Hematopoietic multipotent progenitor cell treated with erythropoietin and hydrocortisone succinate and interleukin-3 and kit ligand, for 6 days (in vitro differentiated cells): ENCODE results near the gene FAM50A.

Source experiments
- DNase-seq: peaks from one replicate; pipeline ENCODE4 v3.0.0-alpha.2; 2015

The FAM50A gene

GRCh38 chrX:154466907-154467306 lies 23.0 kb downstream of the FAM50A start:
- no peak for DNase-seq

- DNase-seq, result no peak
Observed at GRCh38 chrX:154467556-154467955, 23.6 kb downstream of the FAM50A start.

- no peak for DNase-seq
Observed at GRCh38 chrX:154468217-154468616, 24.3 kb downstream of the FAM50A start.

GRCh38 chrX:154469114-154469513 lies 25.2 kb downstream of the FAM50A start:
- no peak for DNase-seq

- DNase-seq, result no peak
Observed at GRCh38 chrX:154469880-154470279, 25.9 kb downstream of the FAM50A start.

- DNase-seq, result no peak
Observed at GRCh38 chrX:154470434-154470833, 26.5 kb downstream of the FAM50A start.

- DNase-seq, result no peak
Observed at GRCh38 chrX:154470914-154471568, 27.1 kb downstream of the FAM50A start.

- no peak for DNase-seq
Observed at GRCh38 chrX:154471839-154472684, 28.1 kb downstream of the FAM50A start.

GRCh38 chrX:154472685-154473632 lies 29.0 kb downstream of the FAM50A start:
- peak; percentile 75 for DNase-seq

- DNase-seq, result no peak
Observed at GRCh38 chrX:154473683-154474082, 29.7 kb downstream of the FAM50A start.

GRCh38 chrX:154476821-154477220 lies 32.9 kb downstream of the FAM50A start:
- no peak for DNase-seq

GRCh38 chrX:154477891-154478477 lies 34.0 kb downstream of the FAM50A start:
- no peak for DNase-seq

GRCh38 chrX:154478728-154479622 lies 35.0 kb downstream of the FAM50A start, which contains the start of gene LAGE3:
Gene LAGE3 (minus strand): TSS chrX:154479281. CDS start chrX:154478915, 366 bp downstream.
- peak; percentile 92 for DNase-seq

GRCh38 chrX:154481195-154481594 lies 37.3 kb downstream of the FAM50A start:
- no peak for DNase-seq

- no peak for DNase-seq
Observed at GRCh38 chrX:154481911-154482601, 38.1 kb downstream of the FAM50A start.

- DNase-seq, result no peak
Observed at GRCh38 chrX:154482786-154483185, 38.8 kb downstream of the FAM50A start.

GRCh38 chrX:154483325-154483724 lies 39.4 kb downstream of the FAM50A start:
- no peak for DNase-seq

- peak; percentile 81 for DNase-seq
Observed at GRCh38 chrX:154484255-154485149, 40.6 kb downstream of the FAM50A start.

GRCh38 chrX:154485150-154486051 lies 41.5 kb downstream of the FAM50A start:
- DNase-seq, result no peak
